NCI-H187 treated with DMSO at 0.1 percent for 48 hours (cell line): ENCODE results near the gene CTNND2.
A peak's percentile ranks its signal among the peaks of the same experiment; 100 is the strongest.
"Not testable (repeated sequence)": the region's sequence is repeated elsewhere in the genome, so short reads cannot be mapped to it uniquely, and the experiment has no call there.

ENCODE experiments used
- DNase-seq: peaks from one replicate; lab custom pipeline; 2025; lab: John Stamatoyannopoulos, UW

The CTNND2 gene

DNA sequence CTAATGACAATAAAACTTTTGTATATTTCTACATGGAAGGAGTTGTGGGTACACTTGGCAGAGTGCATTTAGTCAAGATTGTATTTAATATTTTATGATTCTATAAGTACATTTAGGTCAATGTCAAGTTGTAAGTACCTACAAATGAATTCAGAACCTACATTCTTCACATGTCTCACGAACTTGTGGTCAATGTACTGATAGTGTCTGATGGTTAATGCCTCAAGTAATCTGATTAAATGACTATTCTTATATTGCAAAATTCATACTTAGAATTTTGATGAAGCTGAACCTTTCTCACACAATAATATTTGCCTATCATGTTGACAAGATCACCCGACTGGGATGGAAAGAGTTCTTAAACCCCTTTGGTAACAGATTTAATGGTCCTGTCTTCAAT is 444.5 kb downstream of the CTNND2 start:
- no peak for DNase-seq

DNA sequence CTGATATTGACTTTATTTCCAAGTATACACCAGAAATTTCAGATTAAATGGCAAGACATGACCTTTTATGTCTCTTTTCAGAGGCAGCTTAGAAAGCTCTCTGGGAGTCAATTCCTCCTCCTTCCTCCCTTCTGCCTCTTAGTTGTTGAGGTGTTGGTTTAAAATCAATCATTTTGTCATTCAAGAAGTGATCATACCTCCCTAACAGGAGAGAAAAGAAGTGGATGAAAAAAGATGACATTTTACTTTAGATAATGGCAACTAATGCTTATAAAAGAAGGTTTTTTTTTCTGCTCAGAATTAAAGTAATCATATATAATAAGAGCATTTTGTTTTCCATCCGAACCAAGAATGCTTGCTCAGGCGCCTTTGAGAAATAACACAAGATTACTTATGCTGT is 448.7 kb downstream of the CTNND2 start:
- no peak for DNase-seq

DNA sequence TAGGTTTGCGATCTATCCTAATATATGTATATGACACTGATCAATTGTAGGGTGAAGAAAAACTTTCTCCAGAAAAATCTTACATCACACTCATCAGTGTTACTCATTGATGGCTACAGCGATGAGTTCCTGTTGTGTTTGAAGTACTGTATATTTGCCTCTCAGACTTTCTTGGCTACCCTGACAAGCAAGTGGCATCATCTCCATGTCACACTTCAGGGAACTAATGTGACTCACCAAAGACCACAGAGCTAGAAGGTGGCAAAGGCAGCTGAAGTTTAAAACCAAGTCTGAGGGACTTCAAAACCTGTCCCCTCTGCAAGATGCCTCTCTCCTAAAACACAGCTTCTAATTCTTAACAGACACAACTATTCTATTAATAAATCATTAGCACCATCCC is 451.4 kb downstream of the CTNND2 start:
- no peak for DNase-seq

DNA sequence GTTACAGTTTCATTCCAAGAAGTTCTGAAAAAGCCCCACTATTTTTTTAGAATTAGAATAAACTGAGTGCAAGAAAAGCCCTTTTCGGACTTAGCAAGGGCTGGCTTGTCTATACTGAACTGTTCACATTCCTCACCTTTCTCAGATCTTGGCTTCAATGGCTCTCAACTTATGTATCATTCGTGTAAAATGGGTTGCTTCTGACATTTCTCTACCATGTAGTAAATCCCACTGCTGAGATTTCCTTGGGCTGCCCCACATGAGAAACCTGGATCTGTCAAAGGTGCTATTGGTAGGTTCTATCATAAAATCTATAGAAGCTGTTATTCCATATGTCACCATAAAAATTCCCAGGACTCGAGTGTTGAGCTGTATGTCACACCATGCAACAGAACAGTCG is 454.3 kb downstream of the CTNND2 start:
- DNase-seq: no peak

DNA sequence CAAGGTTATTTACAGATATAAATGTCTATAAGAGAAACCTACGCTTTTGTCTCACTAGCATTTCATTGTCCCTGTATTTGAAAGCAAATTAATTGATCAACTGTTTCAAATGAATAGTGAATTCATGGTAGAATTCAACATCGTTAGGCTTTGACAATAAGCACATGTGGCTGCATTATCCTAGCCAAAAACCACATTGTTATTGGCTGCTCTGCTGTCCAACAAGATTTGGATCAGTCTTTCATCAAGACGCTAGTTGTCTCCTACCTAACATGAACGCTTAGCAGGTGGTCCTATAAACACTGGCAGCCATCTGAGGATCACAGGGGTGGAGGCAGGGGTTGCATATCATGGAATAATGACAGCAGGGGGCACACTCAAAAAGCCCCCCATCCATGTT is 455.0 kb downstream of the CTNND2 start:
- no peak for DNase-seq

DNA sequence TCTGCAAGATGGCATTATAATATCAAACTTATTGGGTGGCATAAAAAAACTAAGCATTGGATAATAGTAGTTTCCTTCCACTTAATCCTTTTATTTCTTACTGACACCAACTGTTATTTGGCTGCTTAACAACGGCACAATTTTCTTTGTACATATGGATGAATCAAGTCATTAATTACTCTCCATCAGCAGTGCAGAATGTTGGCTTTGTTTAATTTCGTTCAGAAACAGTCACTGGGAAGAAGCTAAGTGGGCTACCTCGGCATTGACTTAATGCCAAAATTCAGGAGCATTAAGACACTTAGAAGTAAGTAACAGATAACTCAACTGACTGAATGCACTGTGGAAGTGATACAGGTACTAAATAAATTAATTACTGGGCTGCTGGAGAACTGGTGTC is 460.4 kb downstream of the CTNND2 start:
- no peak for DNase-seq

DNA sequence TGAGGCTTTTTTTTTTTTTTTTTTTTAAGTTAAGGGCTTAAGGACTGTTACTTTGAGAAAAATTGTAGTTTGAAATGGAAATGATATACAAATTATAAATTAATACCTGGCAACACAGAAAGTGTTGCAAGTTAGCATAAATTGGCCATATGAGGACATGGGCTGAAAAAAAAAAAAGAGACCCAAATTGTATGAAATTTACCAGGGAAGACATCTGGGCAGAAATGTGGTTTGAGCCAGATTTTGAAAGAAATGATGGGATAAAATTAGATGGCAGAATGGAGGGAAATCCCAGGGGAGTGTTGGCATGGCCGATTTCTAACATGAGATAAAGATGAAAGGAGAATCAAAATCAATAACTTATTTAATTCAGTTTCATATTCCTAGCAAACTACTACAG is 472.1 kb downstream of the CTNND2 start:
- DNase-seq: no peak

DNA sequence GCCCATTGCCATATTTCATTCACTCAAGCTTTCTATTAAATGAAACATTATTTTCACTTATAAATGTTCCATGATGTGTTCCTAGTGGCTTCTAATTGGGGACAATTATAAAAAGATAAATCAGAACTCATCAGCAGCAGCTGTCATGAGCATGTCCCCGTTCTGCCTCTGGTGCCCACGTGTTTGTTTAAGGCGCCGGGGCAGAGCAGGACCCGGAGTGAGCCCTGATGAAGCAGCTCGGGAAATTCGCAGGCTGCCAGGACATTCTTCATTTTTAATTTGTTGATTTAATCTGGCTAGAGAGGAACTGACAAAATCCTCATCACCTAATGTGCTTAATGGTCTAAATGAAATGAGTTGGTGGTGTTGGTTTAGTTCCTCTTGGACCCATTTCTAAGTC is 475.0 kb downstream of the CTNND2 start:
- no peak for DNase-seq

DNA sequence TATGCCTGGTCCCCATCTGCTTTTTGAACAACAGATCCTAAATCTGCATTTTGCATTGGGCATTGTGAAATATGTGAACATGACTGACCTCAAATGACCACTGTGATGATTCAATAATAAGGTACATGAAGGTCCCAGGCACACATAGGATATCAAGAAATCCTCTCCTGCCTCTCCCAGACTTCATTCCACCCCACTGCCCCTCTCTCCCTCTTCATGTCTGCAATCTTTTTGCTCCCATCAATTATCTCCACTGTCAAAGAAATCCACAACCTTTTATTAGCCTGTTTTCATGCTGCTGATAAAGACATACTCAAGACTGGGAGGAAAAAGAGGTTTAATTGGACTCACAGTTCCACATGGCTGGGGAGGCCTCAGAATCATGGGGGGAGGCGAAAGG is 476.7 kb downstream of the CTNND2 start:
- no peak for DNase-seq

DNA sequence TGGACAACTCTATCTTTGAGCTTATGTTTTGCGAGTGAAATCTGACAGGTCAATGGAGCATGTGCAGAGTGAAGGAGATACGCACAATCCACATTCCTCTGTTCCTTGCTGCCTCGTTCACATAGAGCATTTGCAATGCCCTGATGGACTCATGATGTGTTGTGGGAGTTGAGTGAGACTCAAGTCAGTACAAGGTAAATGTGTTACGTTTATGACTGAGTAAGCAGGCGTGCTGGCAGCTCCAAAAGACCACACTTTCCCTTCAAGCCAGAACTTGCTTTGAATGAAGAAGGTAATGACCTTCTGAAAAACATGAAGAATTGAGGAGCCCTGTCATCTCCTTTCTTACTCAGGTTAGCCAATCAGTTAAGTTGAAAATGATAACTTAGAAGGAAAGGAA is 477.8 kb downstream of the CTNND2 start:
- no peak for DNase-seq

DNA sequence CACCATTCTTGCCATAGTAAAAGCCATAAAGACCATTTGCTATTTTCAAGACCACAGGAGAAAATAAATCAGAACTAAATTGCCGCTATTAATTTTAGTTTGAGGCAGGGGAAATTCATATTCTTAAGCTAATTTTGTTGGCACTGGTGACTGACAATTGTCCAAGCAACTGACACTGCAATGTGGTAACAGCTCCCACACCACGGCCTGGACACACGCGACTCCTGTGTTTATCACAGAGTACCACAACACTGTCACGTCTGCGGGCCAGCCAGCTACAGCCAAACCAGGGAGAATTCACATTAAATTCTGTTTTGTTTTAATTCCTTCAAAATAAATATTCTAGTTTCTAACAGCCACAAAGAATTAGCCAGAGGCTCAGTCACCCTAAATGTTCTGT is 481.9 kb downstream of the CTNND2 start:
- DNase-seq: no peak

DNA sequence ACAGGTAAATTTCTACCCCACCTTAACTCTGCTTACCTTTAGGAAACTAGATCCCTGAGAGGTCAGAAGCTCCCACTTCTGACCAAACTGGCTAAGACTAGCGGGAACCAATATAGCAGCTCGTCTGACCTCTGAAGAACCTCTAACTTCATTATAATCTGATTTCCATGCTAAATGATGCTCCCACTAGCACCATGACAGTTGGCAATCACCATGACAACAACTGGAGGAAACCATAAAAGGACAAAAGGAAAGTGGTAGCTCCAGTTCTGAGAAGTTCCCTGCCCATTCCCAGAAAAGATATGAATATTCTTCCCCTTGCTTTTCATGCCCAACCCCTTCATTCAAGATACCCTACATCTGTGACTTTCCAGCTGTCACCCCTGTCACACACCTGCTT is 483.3 kb downstream of the CTNND2 start:
- DNase-seq: no peak

DNA sequence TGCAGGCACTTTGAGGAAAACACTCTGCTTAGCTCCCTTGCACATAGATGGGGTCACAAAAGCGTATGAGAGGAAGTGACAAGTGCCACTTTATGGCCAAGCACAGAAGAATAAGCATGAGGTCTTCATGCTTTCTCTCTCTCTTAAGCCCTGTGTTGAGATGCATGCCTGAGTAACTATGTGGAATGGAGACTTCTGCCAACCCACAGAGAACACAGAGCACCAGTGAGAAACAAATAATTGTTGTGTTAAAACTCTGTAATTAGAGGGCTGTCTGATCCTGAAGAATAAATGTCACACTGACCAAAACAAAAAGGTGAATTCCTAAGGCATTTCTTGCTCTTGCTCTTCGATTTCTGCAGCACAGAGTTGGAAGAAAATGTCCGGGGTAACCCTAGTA is 488.5 kb downstream of the CTNND2 start:
- DNase-seq: no peak

DNA sequence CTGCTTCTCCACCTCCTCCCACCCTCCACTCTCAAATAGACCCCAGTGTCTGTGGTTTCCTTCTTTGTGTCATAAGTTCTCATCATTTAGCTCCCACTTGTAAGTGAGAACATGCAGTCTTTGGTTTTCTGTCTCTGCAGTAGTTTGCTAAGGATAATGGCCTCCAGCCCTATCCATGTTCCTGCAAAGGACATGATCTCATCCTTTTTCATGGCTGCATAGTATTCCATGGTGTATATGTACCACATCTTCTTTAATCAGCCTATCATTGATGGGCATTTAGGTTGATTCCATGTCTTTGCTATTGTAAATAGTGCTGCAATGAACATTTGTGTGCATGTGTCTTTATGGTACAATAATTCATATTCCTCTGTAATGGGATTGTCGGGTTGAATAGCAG is 489.5 kb downstream of the CTNND2 start:
- not testable (repeated sequence) for DNase-seq

DNA sequence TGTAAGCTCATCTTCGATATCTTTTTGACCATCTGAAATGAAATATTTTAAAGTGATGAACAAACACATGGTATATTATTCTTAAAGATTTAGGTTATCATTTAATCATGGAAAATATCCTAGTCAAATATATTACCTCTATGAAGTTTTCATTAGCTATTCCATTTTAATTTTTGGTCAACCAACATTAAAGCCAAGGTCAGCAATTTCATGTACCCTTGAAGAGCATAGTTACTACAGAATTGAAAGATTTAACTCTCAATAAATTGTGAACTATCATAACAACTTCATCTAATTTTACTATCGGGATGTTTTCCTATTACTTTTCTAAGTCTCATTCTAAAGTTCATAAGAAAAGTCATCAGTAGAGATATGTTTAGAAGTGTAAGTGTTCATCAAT is 492.6 kb downstream of the CTNND2 start:
- no peak for DNase-seq

DNA sequence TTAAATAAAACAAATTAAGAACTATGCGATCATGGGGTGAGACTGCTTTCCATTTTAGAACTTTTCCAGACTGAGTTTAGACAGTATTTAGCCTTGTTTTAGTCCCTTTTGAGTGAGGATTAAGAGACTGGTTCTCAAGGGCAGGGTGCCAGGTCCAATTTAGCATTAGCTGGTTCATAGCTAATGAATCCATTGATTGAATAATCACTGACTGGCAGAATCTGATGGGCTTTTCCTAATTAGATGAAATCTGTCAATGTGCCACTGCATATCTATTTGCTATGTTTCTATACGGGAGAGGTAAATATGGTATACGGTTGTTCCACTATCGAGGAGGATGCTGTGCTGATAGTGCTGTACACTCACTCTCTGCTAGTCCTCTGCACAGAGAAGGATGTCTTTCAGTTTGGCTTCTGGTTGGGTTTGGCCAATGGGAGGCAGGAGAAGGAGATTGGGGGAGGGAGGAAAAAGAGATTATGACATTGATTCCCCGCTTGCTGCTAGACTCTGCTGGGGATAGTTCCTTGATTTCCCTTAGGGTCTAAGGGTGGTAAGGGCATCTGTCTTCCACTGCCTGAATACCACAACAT is 496.6 kb downstream of the CTNND2 start:
- DNase-seq: no peak

DNA sequence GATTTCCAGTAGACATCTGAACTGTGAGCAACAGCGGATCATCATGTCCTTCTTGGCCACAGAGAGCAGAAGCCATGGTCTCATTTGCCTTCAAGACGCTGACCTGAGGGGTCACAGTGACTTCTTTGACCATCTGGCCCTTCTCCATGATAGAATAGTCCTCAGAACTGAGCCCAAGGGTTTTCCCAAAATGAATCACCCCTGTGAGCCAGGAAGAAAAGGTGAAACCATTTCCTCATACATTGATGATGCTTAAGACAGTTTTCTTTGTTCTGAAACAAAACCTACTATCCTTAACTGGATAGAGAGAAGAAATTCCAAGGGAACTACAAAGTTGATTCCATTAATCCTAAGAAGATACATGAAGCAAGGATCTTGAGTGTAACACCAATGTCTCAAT is 503.9 kb downstream of the CTNND2 start:
- DNase-seq: no peak

DNA sequence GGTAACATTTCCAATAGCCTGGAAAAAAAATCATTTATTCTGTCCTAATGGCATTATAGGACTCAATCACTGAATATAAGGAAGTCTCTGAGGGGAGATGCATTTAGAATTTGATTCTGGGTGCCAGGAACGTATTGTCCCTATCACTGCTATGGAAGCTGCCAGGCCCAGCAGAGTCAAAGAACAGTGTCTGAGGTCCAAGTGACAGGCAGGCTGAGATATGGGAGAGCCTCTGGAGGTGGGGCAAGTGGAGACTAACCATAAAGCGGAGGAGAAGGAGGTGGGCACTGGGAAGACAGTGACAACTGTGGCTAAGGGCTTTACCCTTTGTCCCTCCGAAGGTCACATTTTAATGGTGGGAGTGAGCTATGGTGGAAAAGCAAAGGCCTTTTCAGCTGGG is 505.5 kb downstream of the CTNND2 start:
- no peak for DNase-seq

DNA sequence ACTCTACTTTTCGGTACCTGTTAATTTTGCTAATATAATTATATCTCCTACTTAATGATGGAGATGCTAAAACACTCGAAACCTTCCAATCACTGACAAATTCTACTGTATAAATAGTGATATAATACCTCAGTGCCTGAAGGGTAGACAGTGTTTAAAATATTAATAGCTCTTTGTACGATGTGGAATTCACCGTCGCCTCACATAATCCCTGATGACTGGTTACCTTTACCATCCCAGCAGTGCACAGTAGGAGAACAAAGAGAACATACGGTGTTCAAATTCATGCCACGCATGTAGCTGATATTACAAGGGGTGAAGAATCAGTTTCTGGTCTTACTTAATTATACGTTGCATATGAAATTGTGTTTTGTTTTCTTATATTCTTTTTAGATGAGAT is 506.7 kb downstream of the CTNND2 start:
- no peak for DNase-seq

DNA sequence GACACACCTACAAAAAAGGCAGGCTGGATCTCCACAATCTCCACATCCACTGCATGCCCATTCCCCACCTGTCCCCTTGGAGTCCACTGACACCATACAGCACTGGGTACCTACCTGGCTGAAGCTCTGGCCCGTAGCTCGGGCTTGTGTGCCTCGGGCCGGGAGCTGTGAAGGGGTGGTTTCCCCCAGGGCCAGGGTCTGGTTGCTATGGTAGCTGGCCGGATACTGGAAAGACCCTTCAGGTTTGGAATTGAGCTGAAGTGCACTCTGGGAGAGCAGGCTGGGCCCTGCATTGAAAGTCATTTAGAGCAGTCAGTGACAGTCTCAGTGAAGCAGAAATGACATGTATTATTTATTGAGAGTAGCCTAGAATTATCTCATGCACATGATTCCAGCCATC is 507.3 kb downstream of the CTNND2 start:
- DNase-seq: no peak

DNA sequence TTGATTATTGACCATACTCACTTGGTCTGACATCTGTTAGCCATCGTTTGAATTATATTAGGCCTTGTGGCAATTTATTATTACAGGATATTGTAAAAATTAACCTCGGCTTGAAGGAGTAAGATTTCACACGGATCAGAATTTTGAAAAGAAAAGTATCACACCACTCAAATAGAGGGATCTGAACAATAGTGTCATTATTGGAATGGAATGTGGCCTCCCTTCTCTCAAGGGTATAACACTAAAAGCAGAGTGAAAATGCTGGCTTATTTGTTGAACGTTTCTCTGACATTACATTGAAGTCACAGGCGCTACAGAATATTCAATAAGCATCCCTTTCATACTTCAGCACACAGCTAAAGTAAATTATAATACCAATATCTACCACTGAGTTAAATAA is 509.3 kb downstream of the CTNND2 start:
- DNase-seq: no peak

DNA sequence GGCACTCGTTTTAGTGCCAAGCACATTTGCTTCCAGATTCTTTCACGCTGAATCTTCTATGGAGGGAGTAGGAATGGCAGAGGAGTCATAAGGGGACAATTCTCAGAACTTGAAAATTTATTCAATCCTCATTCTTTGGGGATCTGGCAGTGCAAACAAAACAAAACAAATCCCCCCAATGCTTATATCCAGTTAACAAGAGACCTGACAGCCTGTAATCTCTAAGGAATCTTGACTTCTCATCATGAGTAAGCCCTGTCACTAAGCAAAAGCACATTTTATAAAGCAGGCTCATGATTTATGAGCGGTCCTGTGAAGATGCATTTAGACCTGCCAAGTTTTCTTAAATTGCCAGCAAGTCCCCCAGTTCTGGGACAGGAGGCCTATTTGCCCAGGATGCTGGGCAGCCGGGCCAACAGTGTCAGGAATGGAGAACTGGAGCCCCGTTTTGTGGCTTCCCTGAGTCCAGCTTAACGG is 513.9 kb downstream of the CTNND2 start:
- no peak for DNase-seq

DNA sequence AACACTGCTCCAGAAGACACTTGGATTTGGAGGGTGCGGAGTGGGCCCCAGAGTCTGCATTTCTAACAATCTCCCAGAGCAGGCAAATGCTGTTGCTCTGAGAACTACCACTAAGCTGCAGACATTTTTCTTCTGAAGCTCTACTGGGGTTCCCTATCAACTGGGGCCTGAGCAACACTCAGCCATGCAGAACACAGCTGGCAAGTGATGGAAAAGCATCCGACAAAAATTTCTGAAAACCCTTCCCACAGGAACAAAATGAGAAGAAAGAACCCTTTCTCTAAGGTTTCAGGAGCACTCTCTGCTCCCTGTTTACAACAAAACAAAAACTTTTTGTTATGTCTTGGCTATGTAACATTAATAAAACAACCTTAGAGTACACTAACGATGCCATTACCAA is 516.9 kb downstream of the CTNND2 start:
- DNase-seq: no peak

DNA sequence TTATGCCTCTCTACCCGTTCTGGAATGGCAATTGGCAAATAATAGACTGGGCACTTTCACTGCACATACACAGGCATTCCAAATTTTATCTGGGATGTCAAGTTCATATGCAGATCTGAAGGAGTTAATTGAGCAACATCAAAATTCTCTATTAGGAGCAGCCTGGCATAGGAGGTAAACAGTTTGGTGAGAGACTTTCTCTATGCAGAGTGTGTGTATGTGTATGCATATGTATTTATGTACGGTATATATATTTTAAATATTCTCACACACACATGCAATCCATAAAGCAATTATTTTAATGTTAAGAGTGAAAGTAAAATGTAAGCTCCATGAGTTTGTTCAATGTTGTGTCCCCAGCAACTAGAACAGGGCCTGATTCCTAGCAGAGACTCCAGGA is 517.8 kb downstream of the CTNND2 start:
- no peak for DNase-seq

DNA sequence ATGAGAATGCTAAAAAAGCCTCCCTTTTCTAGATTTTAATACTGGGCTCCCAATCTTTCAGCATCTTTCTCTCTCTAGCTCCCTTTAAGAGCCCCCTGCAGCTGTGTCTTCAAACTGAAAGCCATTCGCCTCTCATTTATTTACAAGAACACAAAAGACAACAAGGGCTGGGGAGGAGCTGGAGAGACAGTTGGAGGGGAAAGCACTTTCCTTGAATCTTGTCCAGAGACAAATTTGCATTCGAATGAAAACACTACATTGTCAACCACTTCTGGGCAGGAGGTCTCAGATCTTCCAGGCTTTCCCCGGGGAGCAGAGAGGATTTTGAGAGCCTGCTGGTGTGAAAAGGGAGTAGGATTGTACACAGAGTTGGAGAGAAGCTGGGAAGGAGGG is 518.3 kb downstream of the CTNND2 start:
- DNase-seq: peak; percentile 34
